Spleen (tissue), 7 donors: ENCODE data around the gene ERMP1.

Experiments used
- POLR2A ChIP-seq, 3 donors: fragments of 450-650 bp; IDR thresholded peaks; one replicate each; pipeline ENCODE4 v1.5.1; 2017; ENCODE audit warnings: antibody characterized with exemption in 3 of 3, mild to moderate bottlenecking in 1 of 3
- POLR2AphosphoS5 ChIP-seq, 3 donors: sonication (generic); formaldehyde crosslinking; IDR thresholded peaks; one replicate each; pipeline ENCODE4 v1.5.1; 2017; ENCODE audit warnings: antibody characterized with exemption in 3 of 3
- TF ChIP-seq, protein P1 (sequence below), 11 experiments: fragments of 200-600 bp in 7 of 11; fragments of 450-650 bp in 4 of 11; sonication (generic) in 4 of 11; IDR thresholded peaks in 8 of 11; conservative IDR thresholded peaks in 3 of 11; 1 replicate in 7 of 11; 2 replicates in 4 of 11; pipeline versions ENCODE4 v1.4.0 to v1.8.0; 2016 to 2021; ENCODE audit warnings: antibody characterized with exemption in 11 of 11, inconsistent platforms in 4 of 11, mild to moderate bottlenecking in 1 of 11
- donor health status: DM: no; HTN: no; CAD: no; lungs with moderate emphysema.
- donor health status: DM: no; HTN: no; CAD: no.
- donor health status: DM: no; HTN: no; CAD: no.

DNA sequence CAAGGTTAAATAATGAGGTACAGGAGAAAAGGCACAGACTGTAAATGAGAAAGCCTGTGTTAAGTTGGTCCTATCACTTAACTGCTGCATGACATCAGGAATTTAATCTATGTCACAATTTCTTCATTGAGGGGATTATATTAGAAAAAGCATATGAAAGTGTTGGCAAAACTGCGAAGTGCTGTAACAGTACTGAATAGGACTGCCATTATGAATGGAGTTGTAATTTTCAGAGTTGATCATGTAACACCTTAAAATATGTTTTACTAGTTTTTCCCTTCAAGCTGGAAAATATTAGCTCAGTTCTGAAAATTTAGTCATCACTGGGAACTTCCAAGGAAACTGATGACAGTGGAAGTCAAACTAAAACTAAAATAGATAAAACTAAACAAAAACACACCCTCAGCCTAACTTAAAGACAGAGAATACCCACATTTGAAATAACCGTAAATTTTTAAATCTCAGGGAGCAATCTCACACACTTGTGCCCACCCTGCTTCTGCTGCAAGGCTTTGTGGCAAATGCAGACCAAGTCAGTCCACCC is 45.1 kb downstream of the ERMP1 start:
- TF ChIP-seq, protein P1, sequence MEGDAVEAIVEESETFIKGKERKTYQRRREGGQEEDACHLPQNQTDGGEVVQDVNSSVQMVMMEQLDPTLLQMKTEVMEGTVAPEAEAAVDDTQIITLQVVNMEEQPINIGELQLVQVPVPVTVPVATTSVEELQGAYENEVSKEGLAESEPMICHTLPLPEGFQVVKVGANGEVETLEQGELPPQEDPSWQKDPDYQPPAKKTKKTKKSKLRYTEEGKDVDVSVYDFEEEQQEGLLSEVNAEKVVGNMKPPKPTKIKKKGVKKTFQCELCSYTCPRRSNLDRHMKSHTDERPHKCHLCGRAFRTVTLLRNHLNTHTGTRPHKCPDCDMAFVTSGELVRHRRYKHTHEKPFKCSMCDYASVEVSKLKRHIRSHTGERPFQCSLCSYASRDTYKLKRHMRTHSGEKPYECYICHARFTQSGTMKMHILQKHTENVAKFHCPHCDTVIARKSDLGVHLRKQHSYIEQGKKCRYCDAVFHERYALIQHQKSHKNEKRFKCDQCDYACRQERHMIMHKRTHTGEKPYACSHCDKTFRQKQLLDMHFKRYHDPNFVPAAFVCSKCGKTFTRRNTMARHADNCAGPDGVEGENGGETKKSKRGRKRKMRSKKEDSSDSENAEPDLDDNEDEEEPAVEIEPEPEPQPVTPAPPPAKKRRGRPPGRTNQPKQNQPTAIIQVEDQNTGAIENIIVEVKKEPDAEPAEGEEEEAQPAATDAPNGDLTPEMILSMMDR (IDR thresholded peaks at IDR 0.05 in 8 of 11, conservative IDR thresholded peaks at IDR 0.05 in 3 of 11), result no peak
- no peak for TF ChIP-seq POLR2A (IDR thresholded peaks at IDR 0.05)
- no peak for TF ChIP-seq POLR2AphosphoS5 (IDR thresholded peaks at IDR 0.05)
